Caco-2 (cell line): ENCODE measurements around the gene FHIT. TPM values are rescaled to one million over a fixed set of nuclear protein-coding genes. Genes with fewer than 3 reads are reported as not detected.

Source experiments
- BruUV-seq: library from RNA; stranded (reverse); fragments of 400-500 nt; replicated peaks from 2 replicates; lab custom pipeline; 2021; lab: Mats Ljungman, UMichigan
- CTCF ChIA-PET: fragments of 300-600 bp; sonication (Branson Sonifier 250); formaldehyde crosslinking; loops from one replicate; lab custom pipeline; 2022; ENCODE audit warnings: antibody characterized with exemption; lab: Charles Lee
- POLR2A ChIA-PET: fragments of 300-600 bp; sonication (Branson Sonifier 250); formaldehyde crosslinking; loops from one replicate; lab custom pipeline; 2022; ENCODE audit warnings: antibody characterized with exemption; lab: Charles Lee
- DNase-seq, 2 experiments: peaks; one replicate each; pipeline versions ENCODE4 v3.0.0 to v3.0.0-alpha.2; 2020 to 2022
- H3K27me3 ChIP-seq: replicated peaks from 2 replicates; pipeline ENCODE4 v1.6.0; 2011; ENCODE audit warnings: low read length; ENCODE audit not compliant: control insufficient read depth, insufficient read depth
- H3K36me3 ChIP-seq: 2 replicates; pipeline ENCODE4 v1.5.1; 2011; ENCODE audit warnings: low read length; ENCODE audit not compliant: control insufficient read depth, insufficient read depth
- H3K4me1 ChIP-seq: fragments of 250-450 bp; sonication (Bioruptor Pico); 2 replicates; pipeline ENCODE4 v1.5.1; 2020; ENCODE audit warnings: mild to moderate bottlenecking
- H3K4me3 ChIP-seq: 2 replicates; pipeline ENCODE4 v1.5.1; 2011; ENCODE audit warnings: low read depth, mild to moderate bottlenecking, control low read depth, low read length
- H3K9me3 ChIP-seq: fragments of 250-450 bp; sonication (Bioruptor Pico); 2 replicates; pipeline ENCODE4 v1.5.1; 2020; ENCODE audit warnings: mild to moderate bottlenecking, moderate library complexity
- H3K27ac Mint-ChIP-seq: one replicate; pipeline ENCODE4 v1.8.0; 2022; ENCODE audit warnings: mixed read lengths; ENCODE audit not compliant: unreplicated experiment
- H3K27me3 Mint-ChIP-seq: one replicate; pipeline ENCODE4 v1.8.0; 2022; ENCODE audit warnings: mixed read lengths; ENCODE audit not compliant: insufficient read depth, unreplicated experiment
- H3K36me3 Mint-ChIP-seq: one replicate; pipeline ENCODE4 v1.8.0; 2022; ENCODE audit warnings: mild to moderate bottlenecking, mixed read lengths; ENCODE audit not compliant: insufficient read depth, unreplicated experiment
- H3K4me1 Mint-ChIP-seq: one replicate; pipeline ENCODE4 v1.8.0; 2022; ENCODE audit warnings: low read depth, mixed read lengths; ENCODE audit not compliant: unreplicated experiment
- H3K4me3 Mint-ChIP-seq: one replicate; pipeline ENCODE4 v1.8.0; 2022; ENCODE audit warnings: mild to moderate bottlenecking, moderate library complexity, mixed read lengths; ENCODE audit not compliant: unreplicated experiment
- H3K9me3 Mint-ChIP-seq: one replicate; pipeline ENCODE4 v1.8.0; 2022; ENCODE audit warnings: mixed read lengths; ENCODE audit not compliant: unreplicated experiment
- intact Hi-C: fragments of 100-400 bp; cut with micrococcal nuclease; formaldehyde crosslinking; loops from one replicate; pipeline ENCODE4 v1.10.0; 2022; ENCODE audit not compliant: unreplicated experiment
- total RNA-seq: library from RNA; stranded (reverse); gene quantifications from 2 replicates; pipeline ENCODE4 v1.2.3, GENCODE V29; 2022
- TF ChIP-seq, protein P1 (sequence below), 2 experiments: fragments of 200-600 bp in 1 of 2; IDR thresholded peaks; 1 replicate in 1 of 2; 2 replicates in 1 of 2; pipeline versions ENCODE4 v1.5.1 to v1.8.0; 2011 to 2022; ENCODE audit warnings: antibody characterized with exemption in 1 of 2, control low read depth in 1 of 2, inconsistent platforms in 1 of 2, low read depth in 1 of 2, low read length in 1 of 2, mild to moderate bottlenecking in 1 of 2, moderate library complexity in 1 of 2; ENCODE audit not compliant: insufficient read depth in 1 of 2, severe bottlenecking in 1 of 2, unreplicated experiment in 1 of 2

Gene FHIT
- total RNA-seq, 1 experiment from 2014 or later, result 8.3 TPM

DNA sequence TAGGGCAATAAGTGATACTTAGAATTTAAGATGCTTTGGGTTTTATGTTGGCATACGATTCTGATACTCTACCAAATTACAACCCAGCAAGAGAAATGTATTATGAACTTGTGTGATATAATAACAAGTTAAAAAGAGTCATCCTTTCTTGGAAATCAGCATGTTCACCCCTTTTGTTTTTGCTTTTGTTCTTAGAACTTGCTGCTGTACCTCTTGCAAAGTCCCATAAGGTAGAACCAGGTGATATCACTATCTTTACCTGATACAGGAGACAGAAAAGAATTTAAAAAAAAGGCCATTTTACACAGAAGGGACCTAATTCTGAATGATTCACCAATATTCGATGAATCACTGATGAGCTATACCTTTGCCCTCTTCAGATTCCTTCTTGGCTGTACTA, 810.4 kb downstream of the FHIT start:
- BruUV-seq, result no TSS peak
- ChIA-PET POLR2A (no interaction called here), CTCF (no interaction called here)
- H3K4me3 Mint-ChIP-seq, result no peak overlapping the region
- no peaks in the 10 kb centered on the region for H3K4me1 ChIP-seq
- H3K9me3 Mint-ChIP-seq, result no peaks in the 10 kb centered on the region
- TF ChIP-seq, protein P1, sequence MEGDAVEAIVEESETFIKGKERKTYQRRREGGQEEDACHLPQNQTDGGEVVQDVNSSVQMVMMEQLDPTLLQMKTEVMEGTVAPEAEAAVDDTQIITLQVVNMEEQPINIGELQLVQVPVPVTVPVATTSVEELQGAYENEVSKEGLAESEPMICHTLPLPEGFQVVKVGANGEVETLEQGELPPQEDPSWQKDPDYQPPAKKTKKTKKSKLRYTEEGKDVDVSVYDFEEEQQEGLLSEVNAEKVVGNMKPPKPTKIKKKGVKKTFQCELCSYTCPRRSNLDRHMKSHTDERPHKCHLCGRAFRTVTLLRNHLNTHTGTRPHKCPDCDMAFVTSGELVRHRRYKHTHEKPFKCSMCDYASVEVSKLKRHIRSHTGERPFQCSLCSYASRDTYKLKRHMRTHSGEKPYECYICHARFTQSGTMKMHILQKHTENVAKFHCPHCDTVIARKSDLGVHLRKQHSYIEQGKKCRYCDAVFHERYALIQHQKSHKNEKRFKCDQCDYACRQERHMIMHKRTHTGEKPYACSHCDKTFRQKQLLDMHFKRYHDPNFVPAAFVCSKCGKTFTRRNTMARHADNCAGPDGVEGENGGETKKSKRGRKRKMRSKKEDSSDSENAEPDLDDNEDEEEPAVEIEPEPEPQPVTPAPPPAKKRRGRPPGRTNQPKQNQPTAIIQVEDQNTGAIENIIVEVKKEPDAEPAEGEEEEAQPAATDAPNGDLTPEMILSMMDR (IDR thresholded peaks at IDR 0.05; ENCODE audit: insufficient read depth in 1 of 2, low read depth in 1 of 2, low read length in 1 of 2, severe bottlenecking in 1 of 2, unreplicated experiment in 1 of 2), result no peak
- H3K36me3 Mint-ChIP-seq, result no peaks in the 10 kb centered on the region
- H3K27me3 ChIP-seq, result no peaks in the 10 kb centered on the region
- H3K9me3 ChIP-seq, result no peaks in the 10 kb centered on the region
- no peak overlapping the region for H3K4me3 ChIP-seq
- peaks cover 1% of the 10 kb centered on the region for H3K4me1 Mint-ChIP-seq
- H3K36me3 ChIP-seq, result no peaks in the 10 kb centered on the region
- H3K27me3 Mint-ChIP-seq, result no peaks in the 10 kb centered on the region
- no peak overlapping the region for H3K27ac Mint-ChIP-seq
- intact Hi-C loops, result no loop called here
- DNase-seq, result no peak

DNA sequence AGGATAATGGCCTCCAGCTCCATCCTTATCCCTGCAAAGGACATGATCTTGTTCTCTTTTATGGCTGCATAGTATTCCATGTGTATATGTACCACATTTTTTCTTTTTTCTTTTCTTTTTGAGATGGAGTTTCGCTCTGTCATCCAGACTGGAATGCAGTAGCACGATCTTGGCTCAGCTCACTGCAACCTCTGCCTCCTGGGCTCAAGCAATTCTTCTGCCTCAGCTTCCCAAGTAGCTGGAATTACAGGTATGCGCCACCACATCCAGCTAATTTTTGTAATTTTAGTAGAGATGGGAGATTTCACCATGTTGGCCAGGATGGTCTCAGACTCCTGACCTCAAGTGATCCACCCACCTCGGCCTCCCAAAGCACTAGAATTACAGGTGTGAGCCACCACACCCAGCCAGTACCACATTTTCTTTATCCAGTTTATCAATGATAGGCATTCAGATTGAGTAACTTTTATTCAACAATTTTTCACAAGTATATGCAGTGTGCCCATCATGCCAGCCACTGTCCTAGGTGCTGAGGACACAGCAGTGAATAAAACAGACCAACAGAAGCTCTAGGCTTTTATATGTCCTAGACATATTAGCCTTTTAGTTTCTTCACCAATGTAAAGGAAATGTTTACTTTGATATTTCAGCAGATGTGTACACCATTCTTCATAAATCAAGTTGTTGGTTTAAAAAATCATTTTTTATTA, 815.2 kb downstream of the FHIT start:
- Mint-ChIP-seq H3K4me1 (peaks cover 6% of the 10 kb centered on the region), H3K4me3 (no peak overlapping the region)
- intact Hi-C loops, result no loop called here

DNA sequence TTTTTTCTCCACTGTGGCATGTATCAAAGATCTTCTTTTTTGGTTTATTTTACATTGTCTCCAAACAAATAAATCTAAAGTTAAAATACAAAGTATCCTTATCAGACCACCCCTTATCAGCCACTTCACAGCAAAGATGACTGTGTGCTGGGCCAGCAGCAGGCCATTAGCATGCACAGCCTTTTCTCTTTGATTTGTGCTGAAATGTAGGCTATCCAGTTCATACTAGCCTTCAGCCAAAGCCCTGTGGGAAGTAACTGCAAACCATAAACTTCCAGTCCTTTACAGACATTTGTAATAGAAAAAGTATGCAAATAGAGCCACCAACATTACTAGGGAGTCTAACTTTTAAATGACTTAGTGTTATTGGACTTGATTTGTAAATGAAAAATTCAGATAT, 816.3 kb downstream of the FHIT start:
- no peaks in the 10 kb centered on the region for H3K27me3 ChIP-seq
- H3K36me3 ChIP-seq, result no peaks in the 10 kb centered on the region
- H3K4me3 ChIP-seq, result no peak overlapping the region
- POLR2A ChIA-PET, result no interaction called here
- intact Hi-C loops, result no loop called here
- H3K4me1 Mint-ChIP-seq, result peaks cover 6% of the 10 kb centered on the region
- no peak for DNase-seq
- no peak overlapping the region for H3K27ac Mint-ChIP-seq
- no peaks in the 10 kb centered on the region for H3K9me3 ChIP-seq
- TF ChIP-seq, protein P1 (IDR thresholded peaks at IDR 0.05; ENCODE audit: insufficient read depth in 1 of 2, low read depth in 1 of 2, low read length in 1 of 2, severe bottlenecking in 1 of 2, unreplicated experiment in 1 of 2), result no peak
- H3K9me3 Mint-ChIP-seq, result no peaks in the 10 kb centered on the region
- CTCF ChIA-PET, result no interaction called here
- no peak overlapping the region for H3K4me3 Mint-ChIP-seq
- H3K4me1 ChIP-seq, result no peaks in the 10 kb centered on the region
- no peaks in the 10 kb centered on the region for H3K36me3 Mint-ChIP-seq
- no TSS peak for BruUV-seq
- H3K27me3 Mint-ChIP-seq, result no peaks in the 10 kb centered on the region

More for the DNA sequence above, 815.2 kb downstream of the FHIT start:
- Histone ChIP-seq H3K4me3 (no peak overlapping the region), H3K4me1 (no peaks in the 10 kb centered on the region), H3K27me3 (no peaks in the 10 kb centered on the region), H3K9me3 (no peaks in the 10 kb centered on the region), H3K36me3 (no peaks in the 10 kb centered on the region)
- CTCF ChIA-PET, result no interaction called here
- POLR2A ChIA-PET, result no interaction called here
- DNase-seq, result no peak
- Mint-ChIP-seq H3K36me3 (no peaks in the 10 kb centered on the region), H3K9me3 (no peaks in the 10 kb centered on the region), H3K27me3 (no peaks in the 10 kb centered on the region), H3K27ac (no peak overlapping the region)
- TF ChIP-seq, protein P1 (IDR thresholded peaks at IDR 0.05; ENCODE audit: insufficient read depth in 1 of 2, low read depth in 1 of 2, low read length in 1 of 2, severe bottlenecking in 1 of 2, unreplicated experiment in 1 of 2), result no peak
- no TSS peak for BruUV-seq
